HG02943 (cell line): ENCODE data around the gene GAS2L1.

Experiments
- ATAC-seq: cut with Tn5 transposase; IDR thresholded peaks from one replicate; pipeline ENCODE4 v1.9.1; 2021; ENCODE audit warnings: mild to moderate bottlenecking, low read depth, moderate library complexity; ENCODE audit not compliant: unreplicated experiment

The GAS2L1 gene

DNA sequence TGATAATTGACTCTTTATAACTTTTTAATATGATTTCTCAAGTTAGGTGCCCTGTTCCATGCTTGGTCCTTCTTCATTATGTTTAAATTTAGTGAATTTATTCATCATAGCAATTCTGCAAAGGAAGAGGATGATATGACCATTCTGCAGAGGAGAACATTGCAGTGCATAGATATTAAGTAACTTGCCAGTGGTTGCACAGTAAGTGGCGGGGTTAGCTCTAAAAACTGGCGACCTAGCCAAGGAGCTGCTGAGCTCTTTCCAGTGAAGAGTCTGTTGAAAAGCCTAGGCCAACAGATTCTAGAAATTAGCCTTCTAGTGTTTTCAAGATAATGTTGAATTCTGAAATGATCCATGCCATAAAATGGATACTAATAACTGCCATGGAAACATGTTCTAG, 33.8 kb upstream of the GAS2L1 start:
- no peak for ATAC-seq

GRCh38 chr22:29275167-29275566, 31.3 kb upstream of the GAS2L1 start:
- ATAC-seq, result no peak

GRCh38 chr22:29275819-29276565, 30.5 kb upstream of the GAS2L1 start:
- no peak for ATAC-seq

GRCh38 chr22:29277927-29278326, 28.5 kb upstream of the GAS2L1 start:
- ATAC-seq, result no peak

- no peak for ATAC-seq
Measured at GRCh38 chr22:29284196-29284595, 22.3 kb upstream of the GAS2L1 start.

GRCh38 chr22:29288837-29289236, 17.6 kb upstream of the GAS2L1 start:
- no peak for ATAC-seq

DNA sequence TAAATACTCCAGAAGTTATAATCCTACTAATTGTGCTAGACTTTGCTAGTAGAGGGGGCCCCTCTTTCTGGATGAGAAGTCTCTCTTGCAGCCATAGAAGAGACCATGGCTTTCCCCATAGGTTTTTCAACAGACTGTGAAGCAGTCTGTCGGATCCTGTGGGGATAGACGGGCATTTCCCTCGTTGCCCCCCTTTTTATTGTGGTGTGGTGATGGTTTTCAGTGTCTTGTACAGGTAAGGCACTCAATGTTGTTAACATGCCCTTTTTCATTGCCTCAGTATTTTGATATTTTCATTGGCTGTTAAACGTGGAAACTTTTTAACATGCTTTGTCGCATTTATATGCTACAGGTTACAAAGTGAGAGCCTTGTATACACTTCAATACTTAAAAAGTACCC, 16.4 kb upstream of the GAS2L1 start:
- no peak for ATAC-seq

- ATAC-seq, result no peak
Measured at GRCh38 chr22:29291215-29291614, 15.2 kb upstream of the GAS2L1 start.

DNA sequence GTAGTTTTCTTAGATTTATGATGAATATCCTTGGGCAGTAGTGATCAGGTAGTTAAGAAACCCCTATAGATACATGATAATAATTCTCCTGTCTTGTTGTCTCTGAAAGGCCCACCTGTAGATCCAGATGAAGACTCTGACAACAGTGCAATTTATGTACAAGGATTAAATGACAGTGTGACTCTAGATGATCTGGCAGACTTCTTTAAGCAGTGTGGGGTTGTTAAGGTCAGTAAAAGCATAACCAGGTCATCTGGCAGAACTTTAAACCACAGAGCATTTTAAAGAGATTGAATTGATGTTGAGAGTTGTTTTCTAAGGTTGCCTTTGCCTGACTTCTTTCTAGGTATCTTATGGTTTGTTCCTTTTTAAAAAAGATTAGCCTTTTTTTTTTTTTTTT, 14.1 kb upstream of the GAS2L1 start:
- no peak for ATAC-seq

- ATAC-seq, result no peak
Measured at GRCh38 chr22:29298641-29299040, 7.8 kb upstream of the GAS2L1 start.

DNA sequence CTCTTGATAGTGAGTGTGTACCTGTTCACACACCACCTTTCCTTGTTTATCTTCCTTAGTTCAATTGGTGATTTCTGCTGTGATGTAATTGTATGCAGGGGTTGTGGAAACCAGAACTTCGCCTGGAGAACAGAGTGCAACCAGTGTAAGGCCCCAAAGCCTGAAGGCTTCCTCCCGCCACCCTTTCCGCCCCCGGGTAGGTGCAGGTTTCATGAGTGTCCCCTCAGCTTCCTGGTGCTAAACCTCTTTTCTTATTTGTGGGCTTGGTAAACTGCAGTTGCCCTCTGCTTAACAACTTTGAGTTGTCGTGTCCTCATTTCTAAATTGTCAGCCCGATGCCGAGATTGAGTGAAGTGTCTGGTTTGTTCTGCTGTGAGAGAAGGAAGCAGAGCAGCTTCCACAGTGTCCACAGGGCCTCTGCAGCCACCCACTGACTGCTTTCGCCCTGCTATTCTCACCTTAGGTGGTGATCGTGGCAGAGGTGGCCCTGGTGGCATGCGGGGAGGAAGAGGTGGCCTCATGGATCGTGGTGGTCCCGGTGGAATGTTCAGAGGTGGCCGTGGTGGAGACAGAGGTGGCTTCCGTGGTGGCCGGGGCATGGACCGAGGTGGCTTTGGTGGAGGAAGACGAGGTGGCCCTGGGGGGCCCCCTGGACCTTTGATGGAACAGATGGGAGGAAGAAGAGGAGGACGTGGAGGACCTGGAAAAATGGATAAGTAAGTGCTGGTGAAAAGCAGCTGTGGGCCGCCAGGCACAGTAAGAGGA, 7.1 kb upstream of the GAS2L1 start:
- ATAC-seq, result no peak

GRCh38 chr22:29300467-29300806, 6.0 kb upstream of the GAS2L1 start:
- no peak for ATAC-seq

GRCh38 chr22:29300807-29301601, 5.4 kb upstream of the GAS2L1 start:
- no peak for ATAC-seq

DNA sequence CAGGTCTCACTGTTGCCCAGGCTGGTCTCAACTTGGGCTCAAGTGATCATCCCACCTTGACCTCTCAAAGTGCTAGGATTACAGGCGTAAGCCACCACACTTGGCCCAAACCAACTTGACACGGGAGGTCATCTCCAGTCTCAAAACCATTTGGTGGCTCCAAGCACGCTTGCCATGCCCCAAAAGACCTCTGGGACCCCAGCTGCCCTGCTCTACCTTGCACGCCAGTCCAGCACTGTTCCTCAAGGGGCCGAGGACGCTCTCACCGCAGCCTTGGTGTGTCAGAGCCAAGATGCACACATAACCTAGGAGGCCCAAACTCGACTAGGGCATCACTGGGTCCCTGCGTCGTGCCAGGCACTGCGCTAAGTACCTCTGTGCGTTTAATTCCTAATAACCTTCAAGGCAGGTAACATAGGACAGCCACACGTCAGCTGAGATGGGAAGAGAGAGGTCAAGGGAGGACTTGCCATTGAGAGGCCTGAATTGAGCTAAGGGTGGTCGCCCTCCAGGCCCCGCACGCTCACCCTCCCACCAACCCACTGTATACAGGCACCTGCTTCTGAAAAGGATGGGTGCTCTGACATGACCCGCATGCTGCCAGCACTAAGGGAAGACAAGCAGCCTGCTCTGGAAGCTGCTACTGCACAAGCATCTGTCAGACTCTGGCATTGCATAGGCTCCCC, 4.6 kb upstream of the GAS2L1 start:
- ATAC-seq, result no peak

- ATAC-seq, result no peak
Measured at GRCh38 chr22:29302402-29302680, 4.1 kb upstream of the GAS2L1 start.

GRCh38 chr22:29302681-29303465, 3.6 kb upstream of the GAS2L1 start:
- ATAC-seq, result no peak

DNA sequence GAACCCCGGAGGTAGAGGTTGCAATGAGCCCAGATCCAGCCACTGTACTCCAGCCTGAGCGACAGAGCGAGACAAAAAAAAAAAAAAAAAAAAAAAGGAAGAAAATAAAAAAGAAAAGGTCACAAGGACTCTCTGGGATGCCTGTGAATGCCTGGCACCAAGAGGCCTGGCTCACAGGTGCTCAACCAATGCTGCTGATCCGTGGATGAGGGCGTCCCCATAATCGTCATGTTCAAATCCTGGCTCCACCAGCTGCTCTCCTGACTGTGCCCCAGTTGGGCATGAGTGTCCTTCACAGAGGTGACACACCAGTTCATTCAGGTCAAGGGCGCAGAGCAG, 645 bp upstream of the GAS2L1 start:
- ATAC-seq, result no peak

GRCh38 chr22:29306835-29307595, 565 bp downstream of the GAS2L1 start:
- no peak for ATAC-seq

GRCh38 chr22:29307596-29308147, 1.2 kb downstream of the GAS2L1 start:
- no peak for ATAC-seq
